Measurements from ENCODE around the gene RFPL2. TPM values are rescaled to one million over a fixed set of nuclear protein-coding genes. Genes with fewer than 3 reads are reported as not detected.
"Not testable (repeated sequence)": the region's sequence is repeated elsewhere in the genome, so short reads cannot be mapped to it uniquely, and the experiment has no call there.

The RFPL2 gene
- total RNA-seq, 1 donor from 2014 or later, result 0.25 TPM

- H3K27me3 ChIP-seq (ENCODE audit: insufficient read depth, low read length); H3K4me2 ChIP-seq (ENCODE audit: low read length); H3K79me2 ChIP-seq (ENCODE audit: insufficient read depth, low read length); H3K4me1 Mint-ChIP-seq (ENCODE audit: low read depth, unreplicated experiment); H3K4me3 Mint-ChIP-seq (ENCODE audit: unreplicated experiment); H3K27ac Mint-ChIP-seq (ENCODE audit: unreplicated experiment); H4K20me1 ChIP-seq (ENCODE audit: insufficient read depth, low read length); H3K36me3 ChIP-seq (ENCODE audit: insufficient read depth, low read length); H3K9ac ChIP-seq (ENCODE audit: low read length); H3K4me1 ChIP-seq (ENCODE audit: insufficient read depth, low read length); H3K9me3 ChIP-seq (ENCODE audit: insufficient read depth, low read depth, low read length); H3K9me3 Mint-ChIP-seq (ENCODE audit: unreplicated experiment); H3K27ac ChIP-seq (ENCODE audit: low read depth, low read length); H2AFZ ChIP-seq (ENCODE audit: low read depth, low read length); H3K4me3 ChIP-seq (ENCODE audit: insufficient read depth, low read depth, low read length); FAIRE-seq; DNase-seq (ENCODE audit: low read depth); H3K36me3 Mint-ChIP-seq (ENCODE audit: low read depth, unreplicated experiment): not testable (repeated sequence)
- peaks cover 35% of the 10 kb centered on the region for H3K27me3 Mint-ChIP-seq (ENCODE audit: low read depth, unreplicated experiment)
Measured at GRCh38 chr22:32191021-32191420, 13.9 kb downstream of the RFPL2 start.

- H3K9me3 Mint-ChIP-seq (ENCODE audit: unreplicated experiment), result no peaks in the 10 kb centered on the region
- Histone ChIP-seq H3K36me3 (ENCODE audit: insufficient read depth, low read length) (no peaks in the 10 kb centered on the region), H2AFZ (ENCODE audit: low read depth, low read length) (no peak overlapping the region), H3K27me3 (ENCODE audit: insufficient read depth, low read length) (peaks cover 3% of the 10 kb centered on the region), H3K4me3 (ENCODE audit: insufficient read depth, low read depth, low read length) (no peak overlapping the region), H4K20me1 (ENCODE audit: insufficient read depth, low read length) (no peaks in the 10 kb centered on the region), H3K79me2 (ENCODE audit: insufficient read depth, low read length) (no peaks in the 10 kb centered on the region), H3K4me2 (ENCODE audit: low read length) (no peak overlapping the region), H3K9ac (ENCODE audit: low read length) (no peak overlapping the region), H3K4me1 (ENCODE audit: insufficient read depth, low read length) (no peaks in the 10 kb centered on the region), H3K27ac (ENCODE audit: low read depth, low read length) (no peak overlapping the region), H3K9me3 (ENCODE audit: insufficient read depth, low read depth, low read length) (no peaks in the 10 kb centered on the region)
- no peak overlapping the region for H3K27ac Mint-ChIP-seq (ENCODE audit: unreplicated experiment)
- FAIRE-seq, result no peak
- no peaks in the 10 kb centered on the region for H3K4me1 Mint-ChIP-seq (ENCODE audit: low read depth, unreplicated experiment)
- no peaks in the 10 kb centered on the region for H3K36me3 Mint-ChIP-seq (ENCODE audit: low read depth, unreplicated experiment)
- H3K27me3 Mint-ChIP-seq (ENCODE audit: low read depth, unreplicated experiment), result peaks cover 30% of the 10 kb centered on the region
- no peak overlapping the region for H3K4me3 Mint-ChIP-seq (ENCODE audit: unreplicated experiment)
- DNase-seq (ENCODE audit: low read depth), result no peak
- TF ChIP-seq EZH2 (IDR thresholded peaks at IDR 0.05; ENCODE audit: insufficient read depth, low read length), result no peak
- no peak for TF ChIP-seq CTCF (IDR thresholded peaks at IDR 0.05; ENCODE audit: insufficient read depth, low read depth, low read length)
Measured at GRCh38 chr22:32185821-32186220, 19.1 kb downstream of the RFPL2 start.

GRCh38 chr22:32183625-32184024, 21.2 kb downstream of the RFPL2 start:
- no peaks in the 10 kb centered on the region for H3K4me1 ChIP-seq (ENCODE audit: insufficient read depth, low read length)
- H3K4me3 ChIP-seq (ENCODE audit: insufficient read depth, low read depth, low read length), result no peak overlapping the region
- no peak for TF ChIP-seq CTCF (IDR thresholded peaks at IDR 0.05; ENCODE audit: insufficient read depth, low read depth, low read length)
- no peak for TF ChIP-seq EZH2 (IDR thresholded peaks at IDR 0.05; ENCODE audit: insufficient read depth, low read length)
- Mint-ChIP-seq H3K4me1 (ENCODE audit: low read depth, unreplicated experiment) (no peaks in the 10 kb centered on the region), H3K27ac (ENCODE audit: unreplicated experiment) (no peak overlapping the region), H3K27me3 (ENCODE audit: low read depth, unreplicated experiment) (peaks cover 33% of the 10 kb centered on the region), H3K9me3 (ENCODE audit: unreplicated experiment) (no peaks in the 10 kb centered on the region), H3K4me3 (ENCODE audit: unreplicated experiment) (no peak overlapping the region), H3K36me3 (ENCODE audit: low read depth, unreplicated experiment) (no peaks in the 10 kb centered on the region)
- no peak overlapping the region for H2AFZ ChIP-seq (ENCODE audit: low read depth, low read length)
- no peaks in the 10 kb centered on the region for H4K20me1 ChIP-seq (ENCODE audit: insufficient read depth, low read length)
- no peak for FAIRE-seq
- no peak for DNase-seq (ENCODE audit: low read depth)
- no peak overlapping the region for H3K27ac ChIP-seq (ENCODE audit: low read depth, low read length)
- no peak overlapping the region for H3K9ac ChIP-seq (ENCODE audit: low read length)
- H3K27me3 ChIP-seq (ENCODE audit: insufficient read depth, low read length), result peaks cover 3% of the 10 kb centered on the region
- H3K4me2 ChIP-seq (ENCODE audit: low read length), result no peak overlapping the region
- no peaks in the 10 kb centered on the region for H3K36me3 ChIP-seq (ENCODE audit: insufficient read depth, low read length)
- no peaks in the 10 kb centered on the region for H3K79me2 ChIP-seq (ENCODE audit: insufficient read depth, low read length)
- H3K9me3 ChIP-seq (ENCODE audit: insufficient read depth, low read depth, low read length), result no peaks in the 10 kb centered on the region

Data from astrocyte (in vitro differentiated cells and primary cell).